22Rv1 (cell line): ENCODE results near the gene KIAA0586.

Experiments used
- H3K27ac ChIP-seq: fragments of 450-650 bp; 2 replicates; pipeline ENCODE4 v1.5.1; 2017
- CTCF ChIP-seq: fragments of 450-650 bp; IDR thresholded peaks from 2 replicates; pipeline ENCODE4 v1.5.1; 2017; ENCODE audit warnings: mild to moderate bottlenecking
- ZFX ChIP-seq: fragments of 450-650 bp; IDR thresholded peaks from 2 replicates; pipeline ENCODE4 v1.6.1; 2017; ENCODE audit warnings: antibody characterized with exemption, borderline replicate concordance

KIAA0586 gene

GRCh38 chr14:58430156-58430555, 2.6 kb downstream of the KIAA0586 start:
- TF ChIP-seq CTCF (no peak), ZFX (no peak)
- H3K27ac ChIP-seq, result no peak overlapping the region

- TF ChIP-seq ZFX (no peak), CTCF (no peak)
- H3K27ac ChIP-seq, result no peak overlapping the region
These were observed 12.0 kb downstream of the KIAA0586 start for GRCh38 chr14:58439476-58439875.

GRCh38 chr14:58444627-58445026, 17.1 kb downstream of the KIAA0586 start:
- no peak overlapping the region for H3K27ac ChIP-seq
- TF ChIP-seq CTCF (no peak), ZFX (no peak)

DNA sequence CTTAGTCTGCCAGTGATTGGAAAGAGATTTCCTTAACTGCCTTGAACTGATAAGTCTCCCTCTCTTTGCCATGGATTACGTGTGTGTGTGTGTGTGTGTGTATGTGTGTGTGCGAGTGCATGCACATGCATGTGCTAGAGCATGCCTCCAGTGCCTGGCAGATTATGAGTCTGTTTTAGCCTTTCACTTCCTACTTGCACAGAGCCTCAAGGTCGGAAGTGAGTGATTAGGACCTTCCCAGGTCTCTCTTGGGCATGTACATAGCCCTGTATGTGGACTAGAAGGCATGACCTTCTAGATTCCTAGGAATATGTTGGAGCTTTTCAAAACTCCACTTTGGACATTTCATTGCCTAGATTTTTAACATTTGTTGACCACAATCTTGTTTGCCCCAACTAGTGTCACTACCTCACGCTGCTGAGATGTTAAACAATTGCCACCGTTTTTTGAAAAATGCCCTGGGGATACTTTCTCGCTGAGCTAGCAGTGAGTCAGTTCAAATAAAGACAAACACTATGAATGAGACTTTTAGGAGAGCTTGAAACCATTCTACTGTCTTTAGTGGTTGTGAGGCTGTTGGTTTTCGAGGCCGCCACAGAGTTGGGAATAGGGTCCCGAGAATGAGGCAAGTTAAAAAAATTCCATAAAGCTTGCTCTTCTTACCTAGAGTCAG, 28.2 kb downstream of the KIAA0586 start:
- peak overlapping the region; percentile 57 for H3K27ac ChIP-seq
- no peak for TF ChIP-seq ZFX
- no peak for TF ChIP-seq CTCF

DNA sequence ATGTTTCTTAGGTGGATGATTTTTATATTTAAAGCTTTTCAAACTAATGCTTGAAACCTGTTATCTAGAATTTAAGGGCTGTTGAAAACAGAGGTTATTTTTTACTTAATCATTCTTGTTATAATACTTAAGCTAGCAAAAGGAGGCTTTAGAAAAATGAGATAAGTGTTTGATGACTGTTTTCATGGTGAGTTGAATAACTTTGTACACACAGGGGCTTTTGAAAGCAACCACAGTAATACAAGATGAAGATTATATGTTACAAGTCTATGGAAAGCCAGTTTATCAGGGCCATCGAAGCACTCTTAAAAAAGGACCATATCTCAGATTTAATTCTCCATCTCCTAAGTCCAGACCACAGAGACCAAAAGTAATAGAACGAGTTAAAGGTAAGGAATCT, 33.3 kb downstream of the KIAA0586 start:
- TF ChIP-seq CTCF (no peak), ZFX (no peak)
- no peak overlapping the region for H3K27ac ChIP-seq

GRCh38 chr14:58463147-58463546, 35.6 kb downstream of the KIAA0586 start:
- H3K27ac ChIP-seq, result no peak overlapping the region
- no peak for TF ChIP-seq CTCF
- no peak for TF ChIP-seq ZFX

DNA sequence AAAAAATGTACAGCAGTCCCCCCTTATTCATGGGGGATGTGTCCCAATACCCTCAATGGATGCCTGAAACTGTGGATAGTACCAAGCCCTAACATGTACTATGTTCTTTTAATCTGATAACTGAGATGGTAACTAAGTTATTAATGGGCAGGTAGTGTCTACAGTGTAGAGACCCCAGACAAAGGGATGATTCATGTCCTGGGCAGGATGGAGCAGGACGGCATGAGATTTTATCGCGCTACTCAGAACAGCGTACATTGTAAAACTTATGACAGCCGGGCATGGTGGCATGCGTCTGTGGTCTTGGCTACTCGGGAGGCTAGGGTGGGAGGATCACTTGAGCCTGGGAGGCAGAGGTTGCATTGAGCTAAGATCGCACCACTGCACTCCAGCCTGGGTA, 37.1 kb downstream of the KIAA0586 start:
- TF ChIP-seq ZFX (no peak), CTCF (no peak)
- H3K27ac ChIP-seq, result no peak overlapping the region
